Stimulated activated CD8-positive, alpha-beta memory T cell treated with anti-CD3 and anti-CD28 coated beads, Interleukin-4, amount 100 ng/mL, for 48 hours (primary cell): ENCODE data around the gene TP53INP2.
"Not testable (repeated sequence)": the region's sequence is repeated elsewhere in the genome, so short reads cannot be mapped to it uniquely, and the experiment has no call there.

ENCODE experiments used
- DNase-seq: peaks from one replicate; pipeline ENCODE4 v3.0.0-alpha.2; 2020

The TP53INP2 gene, protein sequence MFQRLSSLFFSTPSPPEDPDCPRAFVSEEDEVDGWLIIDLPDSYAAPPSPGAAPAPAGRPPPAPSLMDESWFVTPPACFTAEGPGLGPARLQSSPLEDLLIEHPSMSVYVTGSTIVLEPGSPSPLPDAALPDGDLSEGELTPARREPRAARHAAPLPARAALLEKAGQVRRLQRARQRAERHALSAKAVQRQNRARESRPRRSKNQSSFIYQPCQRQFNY

DNA sequence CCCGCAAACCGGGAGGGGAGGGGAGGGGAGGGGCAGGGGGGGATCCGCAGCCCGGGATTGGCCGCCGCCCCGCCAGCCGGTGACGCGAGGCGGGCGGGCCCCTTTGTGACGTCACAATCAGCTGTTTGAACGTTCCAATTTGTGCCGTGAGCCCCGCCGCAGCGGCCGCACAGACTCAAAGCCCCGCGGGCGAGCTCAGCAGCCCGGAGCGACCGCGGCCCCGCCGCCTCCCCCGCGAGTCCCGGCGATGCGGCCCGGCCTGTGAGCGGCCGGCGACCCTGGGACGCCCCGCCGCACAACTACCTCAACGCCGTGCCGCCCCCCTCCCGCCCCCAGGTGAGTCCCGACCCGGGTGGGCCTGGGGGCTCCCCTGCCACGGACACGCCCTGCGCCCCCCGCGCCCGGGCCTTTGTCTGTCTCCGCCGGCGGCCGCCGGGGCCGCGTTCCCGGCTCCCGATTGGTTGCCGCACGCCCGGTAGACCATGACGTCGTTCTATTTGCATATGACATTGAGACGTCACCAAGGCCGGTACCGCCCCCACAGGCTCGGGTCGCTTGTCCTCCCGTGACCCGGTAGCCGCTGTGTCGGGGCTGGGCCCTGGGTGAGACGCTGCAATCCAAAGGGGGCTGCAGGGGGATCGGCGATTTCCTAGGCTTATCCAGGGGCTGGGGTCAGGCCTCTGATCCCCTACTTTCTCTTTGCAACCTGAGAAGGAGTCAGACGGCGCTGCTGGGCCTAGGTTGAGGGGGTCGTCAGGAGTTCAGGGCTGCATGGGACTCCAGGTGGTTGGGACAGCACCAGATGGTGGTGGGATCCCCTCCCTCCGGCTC, at the start of gene TP53INP2:
Gene TP53INP2, plus strand, starts transcription at position 168 of the 831 bp plus-strand sequence. CDS start 4,396 bp downstream, outside the sequence.
- DNase-seq, result peak; percentile 88

DNA sequence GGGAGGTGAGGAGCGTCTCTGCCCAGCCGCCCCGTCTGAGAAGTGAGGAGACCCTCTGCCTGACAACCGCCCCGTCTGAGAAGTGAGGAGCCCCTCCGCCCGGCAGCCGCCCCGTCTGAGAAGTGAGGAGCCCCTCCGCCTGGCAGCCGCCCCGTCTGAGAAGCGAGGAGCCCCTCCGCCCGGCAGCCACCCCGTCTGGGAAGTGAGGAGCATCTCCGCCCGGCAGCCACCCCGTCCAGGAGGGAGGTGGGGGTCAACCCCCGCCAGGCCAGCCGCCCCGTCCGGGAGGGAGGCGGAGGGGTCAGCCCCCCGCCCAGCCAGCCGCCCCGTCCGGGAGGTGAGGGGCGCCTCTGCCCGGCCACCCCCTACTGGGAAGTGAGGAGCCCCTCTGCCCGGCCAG, 45.5 kb upstream of the TP53INP2 start:
- not testable (repeated sequence) for DNase-seq

DNA sequence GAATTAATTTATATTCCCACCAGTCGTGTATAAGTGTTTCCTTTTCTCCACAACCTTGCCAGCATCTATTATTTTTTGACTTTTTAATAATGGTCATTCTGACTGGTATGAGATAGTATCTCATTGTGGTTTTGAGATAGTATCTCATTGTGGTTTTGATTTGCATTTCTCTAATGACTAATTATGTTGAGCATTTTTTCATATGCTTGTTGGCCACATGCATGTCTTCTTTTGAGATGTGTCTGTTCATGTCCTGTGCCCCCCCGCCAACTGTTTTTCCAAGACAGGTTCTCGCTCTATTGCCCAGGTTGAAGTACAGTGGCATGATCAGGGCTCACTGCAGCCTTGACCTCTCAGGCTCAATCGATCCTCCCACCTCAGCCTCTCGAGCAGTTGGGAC, 42.3 kb upstream of the TP53INP2 start:
- not testable (repeated sequence) for DNase-seq

DNA sequence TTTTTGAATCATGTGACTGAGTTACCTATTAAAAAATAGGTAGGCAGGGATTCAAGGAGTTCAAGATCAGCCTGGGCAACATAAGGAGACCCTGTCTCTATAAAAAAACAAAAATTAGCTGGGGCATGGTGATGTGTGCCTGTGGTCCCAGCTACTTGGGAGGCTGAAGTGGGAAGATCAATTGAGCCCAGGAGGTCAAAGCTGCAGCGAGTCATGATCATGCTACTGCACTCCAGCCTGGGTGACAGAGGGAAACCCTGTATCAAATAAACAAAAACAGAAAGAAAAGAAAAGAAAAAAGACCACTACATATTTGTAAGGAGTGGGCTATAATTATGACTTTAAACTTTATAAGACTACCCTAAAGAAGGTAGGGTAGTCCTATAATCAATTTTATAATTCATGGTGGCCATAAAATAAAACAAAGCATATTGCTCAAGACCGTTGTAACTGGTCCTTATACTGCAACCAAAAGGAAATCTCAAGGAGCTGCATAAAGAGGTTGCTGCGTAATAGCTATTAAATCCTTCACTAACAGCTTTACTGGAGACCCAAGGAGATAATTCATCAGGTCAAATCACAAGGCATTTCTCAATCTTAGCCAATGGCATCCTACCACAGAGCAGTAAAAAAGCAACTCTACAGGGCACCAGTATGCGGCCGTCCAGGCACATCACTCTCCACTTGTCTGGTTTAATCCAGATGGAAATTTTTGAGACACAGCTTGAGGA, 40.8 kb upstream of the TP53INP2 start:
- no peak for DNase-seq

DNA sequence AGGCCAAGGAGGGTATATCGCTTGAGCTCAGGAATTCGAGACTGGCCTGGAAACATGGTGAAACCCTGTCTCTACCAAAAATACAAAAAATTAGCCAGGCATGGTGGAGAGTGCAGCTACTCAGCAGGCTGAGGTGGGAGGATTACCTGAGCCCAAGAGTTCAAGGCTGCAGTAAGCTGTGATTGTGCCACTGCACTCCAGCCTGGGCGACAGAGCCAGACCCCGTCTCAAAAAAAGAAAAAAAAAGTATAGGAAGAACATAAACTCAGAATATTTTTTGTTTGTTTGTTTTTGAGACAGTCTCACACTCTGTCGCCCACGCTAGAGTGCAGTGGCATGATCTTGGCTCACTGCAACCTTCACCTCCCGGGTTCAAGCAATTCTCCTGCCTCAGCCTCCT, 39.4 kb upstream of the TP53INP2 start:
- DNase-seq, result not testable (repeated sequence)

DNA sequence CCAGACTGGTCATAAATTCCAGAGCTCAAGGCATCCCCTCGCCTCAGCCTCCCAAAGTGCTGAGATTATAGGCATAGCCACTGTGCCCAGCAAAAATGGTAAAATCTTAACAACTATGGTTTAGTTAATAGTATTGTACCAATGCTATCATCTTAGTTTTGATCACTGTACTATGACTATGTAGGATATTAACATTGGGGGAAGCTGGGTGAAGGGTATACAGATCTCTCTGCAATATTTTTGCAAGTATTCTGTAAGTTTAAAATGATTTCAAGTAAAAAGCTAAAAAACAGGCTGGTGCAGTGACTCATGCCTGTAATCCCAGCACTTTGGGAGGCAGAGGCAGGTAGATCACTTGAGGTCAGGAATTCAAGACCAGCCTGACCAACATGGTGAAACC, 35.0 kb upstream of the TP53INP2 start:
- DNase-seq, result no peak

DNA sequence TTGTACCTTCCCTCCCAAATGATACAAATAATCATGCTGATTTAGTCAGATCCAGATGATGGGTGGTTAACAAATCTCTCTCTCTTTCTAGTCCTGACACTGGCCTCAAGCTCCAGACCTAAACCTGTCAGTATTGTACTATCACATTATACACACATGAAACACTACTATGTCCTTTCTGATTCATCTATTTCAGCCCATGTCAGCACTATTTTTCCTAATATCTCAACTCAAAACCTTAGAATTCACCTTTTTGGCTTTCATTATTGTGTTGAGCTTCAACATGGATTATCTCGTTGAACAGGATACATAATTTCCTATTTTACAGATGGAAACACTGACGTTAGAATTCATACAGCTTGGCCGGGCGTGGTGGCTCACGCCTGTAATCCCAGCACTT, 30.7 kb upstream of the TP53INP2 start:
- DNase-seq, result no peak

DNA sequence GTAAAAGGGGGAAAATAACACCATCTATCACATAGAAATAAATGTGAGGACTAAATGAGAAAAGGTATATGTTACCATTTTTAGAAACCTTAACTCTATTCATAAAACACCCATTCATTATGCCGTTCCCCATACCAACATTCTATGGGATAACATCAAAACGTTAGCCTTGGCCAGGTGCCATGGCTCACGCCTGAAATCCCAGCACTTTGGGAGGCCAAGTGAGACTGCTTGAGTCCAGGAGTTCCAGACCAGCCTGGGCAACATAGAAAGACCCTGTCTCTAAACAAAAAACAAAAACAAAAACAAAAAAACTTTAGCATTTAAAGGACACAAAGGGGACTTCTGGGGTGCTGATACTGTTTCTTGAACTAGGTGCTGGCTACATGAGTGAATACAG, 28.6 kb upstream of the TP53INP2 start:
- no peak for DNase-seq

DNA sequence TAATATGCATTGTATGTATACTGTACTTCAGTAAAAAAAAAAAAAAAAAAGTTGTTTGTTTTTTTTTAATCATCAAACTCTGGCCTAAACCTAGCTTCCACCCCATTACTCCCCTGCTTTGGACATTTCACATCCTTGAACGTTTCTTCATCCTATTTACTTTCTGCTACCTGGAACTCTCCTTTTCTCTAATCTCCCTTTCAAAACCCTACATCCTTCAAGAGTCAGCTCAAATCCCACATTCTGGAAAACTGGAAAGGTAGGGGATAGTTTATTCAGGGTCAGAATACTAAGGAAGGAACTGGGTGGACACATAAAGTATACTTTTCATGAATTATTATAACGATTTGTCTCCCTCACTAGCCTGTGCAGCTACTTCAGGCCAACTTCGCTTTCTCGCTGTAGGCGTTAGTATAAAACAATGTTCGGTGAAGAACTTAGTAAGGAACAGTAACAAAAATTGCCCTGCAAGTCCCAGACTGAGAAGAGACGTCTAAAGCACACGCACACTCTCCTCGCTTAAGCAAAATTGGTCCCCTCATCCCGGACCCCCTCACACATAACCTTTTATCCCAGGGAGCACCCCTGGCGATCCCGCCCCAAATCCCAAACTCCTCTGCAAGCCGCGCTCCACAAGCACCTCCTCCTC, 28.0 kb upstream of the TP53INP2 start:
- DNase-seq, result no peak

DNA sequence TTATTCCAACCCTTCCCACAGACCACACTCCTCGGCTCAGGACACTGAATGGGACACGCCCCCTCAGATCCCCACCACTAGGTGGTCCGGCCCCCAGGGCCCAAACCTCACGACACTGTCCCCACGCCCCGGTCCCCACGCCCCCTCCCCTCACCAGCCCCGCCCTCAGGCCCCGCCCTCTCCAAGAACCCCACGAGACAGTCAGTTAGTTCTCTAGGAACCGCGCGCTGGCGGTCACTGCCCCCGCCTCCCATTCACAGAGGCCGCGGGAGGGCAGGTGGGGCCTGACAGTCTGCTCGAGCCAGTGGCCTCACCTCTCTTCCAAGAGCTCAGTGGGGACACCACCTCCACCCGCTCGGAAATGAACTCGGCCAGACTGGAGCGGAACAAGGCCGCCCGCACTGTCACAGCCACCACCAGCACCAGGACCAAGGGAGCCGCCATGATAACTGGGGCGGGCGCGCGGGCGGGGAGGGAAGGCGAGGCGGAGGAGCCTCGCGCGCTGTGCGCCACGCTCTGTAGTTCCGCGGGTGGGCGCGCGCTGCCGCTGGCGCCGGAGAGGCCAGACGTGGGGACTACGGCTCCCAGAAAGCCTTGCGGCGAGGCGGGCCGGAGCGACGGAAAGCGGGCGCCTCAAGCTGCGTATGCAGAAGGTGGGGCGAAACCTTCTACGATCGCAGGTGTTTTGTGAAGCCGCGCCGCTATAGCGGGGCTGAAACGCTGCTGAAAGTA, 27.3 kb upstream of the TP53INP2 start, which contains the start of gene PIGU:
Gene PIGU, minus strand, starts transcription at position 451 of the 732 bp plus-strand sequence. Its CDS starts 7 bp downstream, at position 444.
- peak; percentile 96 for DNase-seq

DNA sequence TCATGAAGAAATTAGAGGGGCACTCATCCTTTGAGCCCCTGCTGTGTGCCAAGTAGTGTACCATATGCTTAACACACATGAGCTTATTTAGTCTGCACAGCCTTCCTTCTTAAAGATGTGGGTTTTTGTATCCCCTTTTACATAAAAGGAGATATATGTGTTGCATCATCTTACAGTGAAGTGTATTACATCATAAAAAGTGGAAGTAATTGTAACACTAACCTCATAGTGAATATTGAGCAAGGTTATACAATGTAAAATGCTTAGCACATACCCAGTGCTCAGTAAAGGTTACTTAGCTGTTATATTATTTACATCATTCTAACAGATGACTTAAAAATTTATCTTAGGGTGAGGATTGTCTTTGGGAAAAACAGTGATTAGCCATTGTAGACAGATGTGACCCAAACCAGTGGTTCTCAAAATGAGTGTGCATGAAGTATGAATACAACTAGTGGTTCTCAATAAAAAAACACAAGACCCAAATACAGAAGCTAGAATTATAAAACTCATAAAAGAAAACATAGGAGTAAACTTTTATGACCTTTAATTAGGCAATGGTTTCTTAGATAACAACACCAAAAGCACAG, 23.5 kb upstream of the TP53INP2 start:
- DNase-seq, result no peak

DNA sequence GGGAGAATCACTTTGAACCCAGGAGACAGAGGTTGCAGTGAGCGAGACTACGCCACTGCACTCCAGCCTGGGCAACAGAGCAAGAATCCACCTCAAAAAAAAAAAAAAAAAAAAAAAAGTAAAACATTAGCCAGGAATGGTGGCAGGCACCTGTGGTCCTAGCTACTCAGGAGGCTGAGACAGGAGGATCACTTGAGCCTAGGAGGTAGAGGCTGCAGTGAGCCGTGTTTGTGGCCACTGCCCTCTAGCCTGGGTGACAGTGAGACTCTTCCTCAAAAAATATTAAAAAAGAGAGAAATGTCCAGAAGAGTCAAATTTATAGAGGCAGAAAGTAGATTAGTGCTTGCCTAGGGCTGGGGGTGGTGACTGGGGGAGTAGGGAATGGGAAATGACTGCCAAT, 20.5 kb upstream of the TP53INP2 start:
- no peak for DNase-seq

DNA sequence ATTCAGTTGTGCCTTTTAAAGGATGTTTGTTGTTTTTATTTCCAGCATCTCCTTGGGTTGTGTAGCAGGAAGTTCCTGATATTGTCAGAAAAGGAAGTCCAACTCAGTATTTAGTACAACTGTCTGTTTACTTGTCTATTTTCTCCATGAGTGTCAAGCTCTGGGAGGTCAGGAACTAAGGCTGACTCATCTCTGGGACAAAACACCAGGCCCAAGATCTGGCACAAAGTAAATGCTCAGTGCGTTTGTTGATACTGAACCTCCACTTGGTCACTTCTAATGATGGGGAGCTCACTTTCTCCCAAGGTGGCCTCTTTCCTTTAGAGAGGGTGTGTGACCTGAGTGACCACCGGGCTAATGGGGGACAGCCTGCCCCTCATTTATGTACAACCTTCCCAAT, 14.7 kb upstream of the TP53INP2 start:
- no peak for DNase-seq

DNA sequence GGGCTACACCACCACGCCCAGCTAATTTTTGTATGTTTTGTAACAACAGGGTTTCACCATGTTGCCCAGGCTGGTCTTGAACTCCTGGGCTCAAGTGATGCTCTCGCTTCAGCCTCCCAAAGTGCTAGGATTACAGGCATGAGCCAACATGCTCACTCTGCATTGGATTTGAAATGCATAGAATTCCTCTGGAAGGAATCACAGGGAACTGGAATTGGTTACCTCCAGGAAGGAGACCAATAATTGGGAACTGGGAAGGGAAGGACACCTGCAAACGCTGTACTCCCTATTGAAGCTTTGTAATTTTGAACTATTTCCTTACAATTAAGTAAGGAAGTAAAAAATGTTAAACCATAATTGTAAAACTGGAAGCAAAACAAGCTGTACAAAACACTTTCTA, 12.3 kb upstream of the TP53INP2 start:
- no peak for DNase-seq

DNA sequence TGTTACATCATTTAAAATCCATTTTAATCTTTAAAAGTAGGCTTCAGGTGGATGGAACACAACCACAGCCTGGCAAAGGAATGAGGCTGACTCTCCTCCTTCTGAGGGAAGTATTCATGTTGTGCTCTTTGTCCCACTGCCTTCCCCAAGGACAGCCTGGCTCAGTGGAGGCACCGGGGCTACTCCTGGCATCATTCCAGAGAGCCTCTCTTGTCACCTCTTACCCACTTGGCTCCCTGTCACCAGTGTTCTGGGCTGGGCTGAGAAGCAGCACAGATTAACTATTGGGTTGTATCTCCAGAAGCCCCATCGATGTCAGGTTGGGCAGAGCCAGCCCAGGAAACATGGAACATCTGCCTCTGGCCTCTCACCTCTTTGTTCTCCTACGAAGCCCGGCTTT, 10.7 kb upstream of the TP53INP2 start:
- no peak for DNase-seq

DNA sequence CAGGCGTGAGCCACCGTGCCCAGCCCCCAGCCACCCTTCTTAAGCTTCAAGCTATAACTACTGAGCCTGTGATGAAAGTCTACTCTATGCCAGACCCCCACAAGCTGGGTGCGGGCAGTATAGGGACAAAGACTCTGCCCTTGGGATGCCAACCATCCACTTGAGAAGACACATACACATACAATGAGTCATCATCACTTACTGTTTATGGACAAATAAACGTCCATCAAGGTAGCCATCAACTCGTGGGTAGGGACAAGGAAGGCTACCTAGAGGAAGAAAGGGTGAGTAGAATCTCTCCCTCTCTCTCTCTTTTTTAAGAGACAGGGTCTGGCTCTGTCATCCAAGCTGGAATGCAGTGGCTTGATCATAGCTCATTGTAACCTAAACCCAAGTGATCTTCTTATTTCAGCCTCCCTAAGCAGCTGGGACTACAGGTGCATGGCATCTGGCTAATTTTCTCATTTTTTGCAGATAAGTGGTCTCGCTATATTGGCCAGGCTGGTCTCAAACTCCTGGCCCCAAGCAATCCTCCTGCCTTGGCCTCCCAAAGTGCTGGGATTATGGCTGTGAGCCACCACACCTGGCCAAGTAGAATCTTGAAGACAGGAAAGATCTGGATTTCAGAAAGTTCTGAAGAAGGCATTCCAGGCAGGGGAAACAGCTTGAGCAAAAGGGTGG, 2.6 kb upstream of the TP53INP2 start:
- no peak for DNase-seq

DNA sequence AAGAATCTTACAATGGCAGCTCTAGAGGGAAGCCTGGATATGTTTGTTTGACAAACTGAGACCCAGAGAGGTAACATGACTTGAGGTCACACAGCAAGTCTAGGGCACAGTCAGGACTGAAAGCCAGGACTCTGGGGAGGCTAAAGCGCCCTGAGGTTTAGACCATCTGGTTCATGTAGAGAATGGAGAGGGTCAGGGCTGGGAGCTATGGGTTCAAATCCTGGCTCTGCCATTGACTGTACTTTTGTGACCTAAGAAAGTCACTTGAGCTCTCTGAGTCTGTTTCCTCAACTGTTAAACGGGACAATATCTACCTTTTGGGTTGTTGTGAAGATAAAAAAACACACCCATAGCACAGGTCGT, 1.1 kb upstream of the TP53INP2 start:
- DNase-seq, result no peak

DNA sequence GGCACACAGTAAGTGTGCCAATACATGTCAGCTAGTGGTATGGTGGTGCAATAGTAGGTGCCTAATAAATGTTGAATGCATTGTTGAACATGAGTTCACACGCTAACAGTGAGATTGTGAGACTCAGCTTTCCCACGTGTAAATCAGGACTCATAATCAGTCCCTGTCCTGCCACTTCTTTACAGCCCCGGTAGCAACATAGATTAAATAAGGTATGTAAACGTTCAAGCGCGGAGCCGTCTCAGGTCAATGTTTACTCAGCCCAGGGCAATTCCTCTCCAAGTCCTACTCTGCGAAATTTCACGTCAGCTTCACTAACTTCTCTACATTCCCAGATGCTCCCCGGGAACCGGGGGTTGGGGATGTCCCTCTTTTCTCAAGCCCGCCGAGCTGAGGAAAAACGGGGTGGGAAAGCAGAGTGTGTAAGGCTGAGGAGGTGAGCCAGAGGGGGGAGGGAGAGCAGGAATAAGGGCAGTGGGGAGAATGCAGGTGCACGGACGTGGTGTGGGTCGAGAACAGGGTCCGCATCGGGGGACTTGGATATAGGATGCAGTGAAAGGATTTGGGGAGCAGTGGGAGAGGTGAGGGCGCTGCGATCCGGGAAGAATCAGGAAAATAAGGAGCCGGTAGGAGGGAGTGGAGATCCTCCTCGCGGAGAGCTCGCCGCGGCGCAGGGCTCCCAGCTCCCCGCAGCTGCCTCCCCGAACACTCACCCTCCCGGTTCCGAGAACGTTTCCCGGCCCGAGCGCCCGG, 544 bp upstream of the TP53INP2 start:
- DNase-seq, result peak; percentile 35

DNA sequence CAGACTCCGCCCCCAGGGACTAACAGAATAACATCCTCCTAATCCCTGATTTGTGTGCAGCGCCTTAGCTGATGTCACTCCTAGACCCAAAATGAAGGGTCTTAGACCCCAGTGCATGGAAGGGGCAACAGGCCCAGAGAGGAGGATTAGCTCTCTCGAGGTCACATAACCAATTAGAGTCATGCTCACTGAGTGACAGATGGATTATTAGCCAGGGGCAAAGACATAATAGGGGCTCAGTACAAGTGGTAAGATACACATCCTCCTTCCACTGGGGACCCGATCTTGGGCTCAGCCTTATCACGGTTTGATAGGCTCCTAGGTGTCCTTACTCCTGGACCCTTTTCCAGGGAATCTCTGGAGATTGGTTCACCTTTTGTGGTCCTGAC, 858 bp downstream of the TP53INP2 start:
- DNase-seq, result no peak

DNA sequence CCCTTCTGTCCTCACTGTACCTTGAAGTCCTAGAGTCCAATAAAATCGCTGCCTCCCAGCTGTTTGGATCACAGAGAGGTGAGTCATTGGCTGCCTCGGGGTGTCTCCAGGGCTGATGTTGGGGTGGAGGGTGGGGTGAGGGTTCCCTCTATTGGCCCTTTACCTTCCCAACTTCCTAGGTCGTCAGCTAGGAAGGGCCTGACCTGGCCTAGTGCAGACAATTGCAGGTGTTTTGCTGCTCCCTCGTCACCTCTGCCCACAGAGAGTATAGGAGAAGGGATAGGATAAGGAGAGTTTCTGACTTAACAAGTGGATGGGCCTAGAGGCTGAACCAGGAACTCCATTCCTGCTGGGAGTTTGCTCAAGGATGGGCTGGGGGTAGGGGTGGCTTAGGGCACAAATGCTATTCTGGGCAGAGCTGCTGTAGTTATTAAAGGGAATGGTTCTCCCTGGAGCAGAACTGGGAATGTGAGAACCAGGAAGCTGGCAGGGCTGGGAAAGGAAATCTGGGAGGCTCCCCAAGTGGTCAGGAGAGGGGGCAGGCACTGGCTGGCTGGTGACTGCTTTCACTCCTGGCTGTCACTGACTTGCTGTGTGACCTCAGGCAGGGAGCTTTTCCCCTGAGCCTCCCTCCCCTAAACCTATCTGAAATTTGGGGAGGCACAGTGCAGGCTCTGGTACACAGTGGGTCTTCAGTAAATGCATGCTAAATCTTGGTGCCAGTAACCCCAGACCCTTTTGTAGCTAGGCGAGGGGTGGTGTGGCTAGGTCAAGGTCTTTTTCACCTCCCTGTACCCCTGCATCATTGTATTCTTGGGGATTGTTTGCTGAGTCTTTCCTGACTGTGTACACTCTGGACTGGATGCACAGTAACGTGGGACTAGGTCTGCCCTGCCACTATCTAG, 1.5 kb downstream of the TP53INP2 start:
- peak; percentile 31 for DNase-seq
